Tibial nerve (tissue), 4 donors: ENCODE data around the gene RPRD1A.

Experiments used
- EP300 ChIP-seq, 2 donors: sonication (generic); formaldehyde crosslinking; IDR thresholded peaks; one replicate each; pipeline ENCODE4 v1.6.1; 2017; ENCODE audit warnings: antibody characterized with exemption in 2 of 2, mild to moderate bottlenecking in 1 of 2
- POLR2A ChIP-seq, 2 donors: fragments of 450-650 bp; IDR thresholded peaks; one replicate each; pipeline ENCODE4 v1.6.1; 2017; ENCODE audit warnings: antibody characterized with exemption in 2 of 2, mild to moderate bottlenecking in 2 of 2, moderate library complexity in 2 of 2
- TF ChIP-seq, protein P1 (sequence below), 5 experiments: fragments of 200-600 bp in 3 of 5; fragments of 450-650 bp in 2 of 5; sonication (generic) in 3 of 5; IDR thresholded peaks; one replicate each; pipeline ENCODE4 v1.5.1; 2016 to 2019; ENCODE audit warnings: antibody characterized with exemption in 5 of 5, mild to moderate bottlenecking in 3 of 5, moderate library complexity in 2 of 5

DNA sequence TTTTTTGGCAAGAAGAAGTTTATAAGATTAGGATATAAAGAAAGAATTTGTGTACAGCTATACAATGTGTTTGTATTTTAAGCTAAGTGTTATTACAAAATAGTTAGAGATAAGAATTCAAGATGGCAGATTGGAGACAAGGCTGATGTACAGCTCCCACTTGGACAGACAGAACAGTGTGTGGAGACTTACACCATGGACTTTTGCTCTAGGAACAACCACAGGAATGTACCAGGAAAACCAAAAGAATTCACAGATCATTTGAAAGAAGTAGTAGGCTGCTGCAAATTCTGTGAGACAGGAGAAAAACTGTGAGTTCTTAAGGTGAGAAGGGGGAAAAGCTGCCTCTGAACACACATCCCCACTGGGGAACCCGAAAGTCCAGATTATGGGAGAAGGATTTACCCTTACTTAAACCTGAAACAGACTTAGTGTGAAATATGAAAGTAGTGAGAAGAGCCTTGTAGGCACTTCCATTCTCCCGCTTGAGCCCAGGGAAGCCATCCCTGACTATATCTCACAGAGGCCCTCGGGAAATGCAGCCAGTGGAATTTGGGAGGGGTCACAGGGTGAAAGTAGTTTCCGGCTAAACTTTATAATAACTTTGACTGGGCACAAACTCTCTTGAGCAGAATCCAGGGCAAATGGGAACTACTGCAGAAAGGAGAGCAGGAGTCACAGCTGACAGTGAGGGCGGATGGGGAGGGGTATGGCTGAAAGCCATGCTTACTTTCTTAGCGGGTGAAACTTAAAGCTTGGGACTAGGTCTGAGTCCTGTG, 11.6 kb upstream of the RPRD1A start:
- TF ChIP-seq, protein P1, sequence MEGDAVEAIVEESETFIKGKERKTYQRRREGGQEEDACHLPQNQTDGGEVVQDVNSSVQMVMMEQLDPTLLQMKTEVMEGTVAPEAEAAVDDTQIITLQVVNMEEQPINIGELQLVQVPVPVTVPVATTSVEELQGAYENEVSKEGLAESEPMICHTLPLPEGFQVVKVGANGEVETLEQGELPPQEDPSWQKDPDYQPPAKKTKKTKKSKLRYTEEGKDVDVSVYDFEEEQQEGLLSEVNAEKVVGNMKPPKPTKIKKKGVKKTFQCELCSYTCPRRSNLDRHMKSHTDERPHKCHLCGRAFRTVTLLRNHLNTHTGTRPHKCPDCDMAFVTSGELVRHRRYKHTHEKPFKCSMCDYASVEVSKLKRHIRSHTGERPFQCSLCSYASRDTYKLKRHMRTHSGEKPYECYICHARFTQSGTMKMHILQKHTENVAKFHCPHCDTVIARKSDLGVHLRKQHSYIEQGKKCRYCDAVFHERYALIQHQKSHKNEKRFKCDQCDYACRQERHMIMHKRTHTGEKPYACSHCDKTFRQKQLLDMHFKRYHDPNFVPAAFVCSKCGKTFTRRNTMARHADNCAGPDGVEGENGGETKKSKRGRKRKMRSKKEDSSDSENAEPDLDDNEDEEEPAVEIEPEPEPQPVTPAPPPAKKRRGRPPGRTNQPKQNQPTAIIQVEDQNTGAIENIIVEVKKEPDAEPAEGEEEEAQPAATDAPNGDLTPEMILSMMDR (IDR thresholded peaks at IDR 0.05): no peak
- TF ChIP-seq EP300 (IDR thresholded peaks at IDR 0.05) (no peak), POLR2A (IDR thresholded peaks at IDR 0.05) (no peak)
